HCT116 (cell line): Measurements from ENCODE around the gene ZNF431.

Experiments used
- CTCF ChIP-seq, 3 experiments: fragments of 200-600 bp in 1 of 3; sonication (generic) in 1 of 3; IDR thresholded peaks in 2 of 3; conservative IDR thresholded peaks in 1 of 3; 2 replicates each; pipeline ENCODE4 v1.5.1; 2012 to 2017; ENCODE audit warnings: low read depth in 2 of 3, low read length in 2 of 3, antibody characterized with exemption in 1 of 3, borderline replicate concordance in 1 of 3, control low read depth in 1 of 3, mild to moderate bottlenecking in 1 of 3, mixed read lengths in 1 of 3, mixed run types in 1 of 3, moderate library complexity in 1 of 3; ENCODE audit not compliant: insufficient read depth in 1 of 3
- POLR2A ChIP-seq: IDR thresholded peaks from 2 replicates; pipeline ENCODE4 v1.7.0; 2011; ENCODE audit warnings: borderline replicate concordance; ENCODE audit not compliant: insufficient read depth, insufficient read length; ENCODE audit errors: extremely low read depth
- SP1 ChIP-seq: IDR thresholded peaks from 2 replicates; pipeline ENCODE4 v1.6.1; 2012; ENCODE audit warnings: low read depth
- TCF7L2 ChIP-seq: IDR thresholded peaks from 2 replicates; pipeline ENCODE4 v1.7.0; 2011; ENCODE audit warnings: borderline replicate concordance, inconsistent platforms; ENCODE audit not compliant: insufficient read depth, insufficient read length; ENCODE audit errors: extremely low read depth

- TF ChIP-seq CTCF (IDR thresholded peaks at IDR 0.05 in 2 of 3, conservative IDR thresholded peaks at IDR 0.05 in 1 of 3; ENCODE audit: borderline replicate concordance in 1 of 3, insufficient read depth in 1 of 3, low read depth in 2 of 3, low read length in 2 of 3) = no peak
- no peak for TF ChIP-seq SP1
- TF ChIP-seq TCF7L2 = no peak
- TF ChIP-seq POLR2A = no peak
These were observed 96.8 kb downstream of the ZNF431 start for GRCh38 chr19:21238670-21239069.
